Thyroid gland (tissue), 4 donors: ENCODE results near the gene CFAP251.
A peak's percentile ranks its signal among the peaks of the same experiment; 100 is the strongest.

Experiments
- POLR2A ChIP-seq, 2 donors: fragments of 450-650 bp; IDR thresholded peaks; one replicate each; pipeline ENCODE4 v1.6.1; 2017; ENCODE audit warnings: antibody characterized with exemption in 2 of 2, mild to moderate bottlenecking in 2 of 2, moderate library complexity in 1 of 2
- TF ChIP-seq, protein P1 (sequence below), 6 experiments: fragments of 200-600 bp in 3 of 6; fragments of 450-650 bp in 3 of 6; sonication (generic) in 3 of 6; IDR thresholded peaks; one replicate each; pipeline ENCODE4 v1.5.1; 2016 to 2019; ENCODE audit warnings: antibody characterized with exemption in 6 of 6, mild to moderate bottlenecking in 2 of 6, inconsistent platforms in 1 of 6, moderate library complexity in 1 of 6

DNA sequence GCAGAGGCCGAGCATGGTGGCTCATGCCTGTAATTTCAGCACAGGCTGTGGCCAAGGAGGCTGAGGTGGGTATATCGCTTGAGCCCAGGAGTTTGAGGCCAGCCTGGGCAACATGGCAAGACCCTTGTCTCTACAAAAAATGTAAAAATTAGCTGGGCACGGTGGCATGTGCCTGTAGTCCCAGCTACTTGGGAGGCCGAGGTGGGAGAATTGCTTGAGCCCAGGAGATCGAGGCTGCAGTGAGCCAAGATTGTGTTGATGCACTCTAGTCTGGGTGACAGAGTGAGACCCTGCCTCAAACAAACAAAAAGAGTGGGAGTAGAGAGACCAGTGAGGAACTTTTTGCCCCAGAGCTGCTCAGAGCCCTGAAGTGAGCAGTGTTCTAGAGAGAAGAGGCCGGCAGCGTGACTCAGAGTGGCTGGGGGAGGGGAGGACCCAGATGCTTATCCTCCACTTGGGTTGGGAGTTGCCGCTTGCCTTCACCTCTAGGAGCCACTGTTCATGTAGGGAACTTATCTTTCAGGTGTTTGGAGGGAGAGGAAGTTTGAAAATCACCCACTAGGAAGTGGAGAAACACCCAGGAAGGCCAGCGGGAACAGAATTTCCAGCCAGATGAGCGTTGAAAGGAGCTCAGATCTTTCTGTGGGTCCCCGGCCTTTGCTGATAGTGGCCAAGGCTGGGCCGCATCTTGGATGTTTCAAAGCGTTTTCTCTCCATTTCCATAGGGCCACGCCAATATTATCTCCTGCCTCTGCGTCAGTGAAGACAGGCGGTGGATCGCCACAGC, 15.3 kb downstream of the CFAP251 start:
- TF ChIP-seq, protein P1, sequence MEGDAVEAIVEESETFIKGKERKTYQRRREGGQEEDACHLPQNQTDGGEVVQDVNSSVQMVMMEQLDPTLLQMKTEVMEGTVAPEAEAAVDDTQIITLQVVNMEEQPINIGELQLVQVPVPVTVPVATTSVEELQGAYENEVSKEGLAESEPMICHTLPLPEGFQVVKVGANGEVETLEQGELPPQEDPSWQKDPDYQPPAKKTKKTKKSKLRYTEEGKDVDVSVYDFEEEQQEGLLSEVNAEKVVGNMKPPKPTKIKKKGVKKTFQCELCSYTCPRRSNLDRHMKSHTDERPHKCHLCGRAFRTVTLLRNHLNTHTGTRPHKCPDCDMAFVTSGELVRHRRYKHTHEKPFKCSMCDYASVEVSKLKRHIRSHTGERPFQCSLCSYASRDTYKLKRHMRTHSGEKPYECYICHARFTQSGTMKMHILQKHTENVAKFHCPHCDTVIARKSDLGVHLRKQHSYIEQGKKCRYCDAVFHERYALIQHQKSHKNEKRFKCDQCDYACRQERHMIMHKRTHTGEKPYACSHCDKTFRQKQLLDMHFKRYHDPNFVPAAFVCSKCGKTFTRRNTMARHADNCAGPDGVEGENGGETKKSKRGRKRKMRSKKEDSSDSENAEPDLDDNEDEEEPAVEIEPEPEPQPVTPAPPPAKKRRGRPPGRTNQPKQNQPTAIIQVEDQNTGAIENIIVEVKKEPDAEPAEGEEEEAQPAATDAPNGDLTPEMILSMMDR (IDR thresholded peaks at IDR 0.05) = peak in 4 of 6 experiments; percentile 21 to 41 (median 33)
- no peak for TF ChIP-seq POLR2A (IDR thresholded peaks at IDR 0.05)
